H1 (cell line): ENCODE results near the gene HEXIM1. TPM values are rescaled to one million over a fixed set of nuclear protein-coding genes. Genes with fewer than 3 reads are reported as not detected.

Source experiments
- CTCF ChIA-PET: fragments of 300-600 bp; sonication (Branson Sonifier 250); formaldehyde crosslinking; loops from one replicate; lab custom pipeline; 2021; ENCODE audit not compliant: partially characterized antibody; lab: Charles Lee
- POLR2A ChIA-PET: fragments of 300-600 bp; sonication (Branson Sonifier 250); formaldehyde crosslinking; loops from one replicate; lab custom pipeline; 2021; ENCODE audit warnings: inconsistent platforms; ENCODE audit not compliant: partially characterized antibody; lab: Charles Lee
- DNase-seq, 2 experiments: peaks; one replicate each; pipeline versions ENCODE4 v3.0.0 to v3.0.0-alpha.2; 2010 to 2022; ENCODE audit warnings: low spot score in 2 of 2, low read depth in 1 of 2, mixed read lengths in 1 of 2
- FAIRE-seq: peaks from 2 replicates; lab custom pipeline; 2011; peaks lifted over from hg19 to GRCh38; lab: Jason Lieb, UNC
- H2AFZ ChIP-seq: 2 replicates; pipeline ENCODE4 v1.8.1; 2012; ENCODE audit warnings: low read length, inconsistent platforms
- H2AK5ac ChIP-seq: 2 replicates; pipeline ENCODE4 v1.6.1; 2013; ENCODE audit warnings: low read depth, low read length
- H2BK120ac ChIP-seq: replicated peaks from 2 replicates; pipeline ENCODE3; 2013; ENCODE audit warnings: low read depth, low read length, inconsistent platforms
- H2BK12ac ChIP-seq: 2 replicates; pipeline ENCODE4 v1.6.1; 2013; ENCODE audit warnings: low read depth, low read length
- H2BK15ac ChIP-seq: 2 replicates; pipeline ENCODE4 v1.6.1; 2013; ENCODE audit warnings: low read length
- H2BK20ac ChIP-seq: 2 replicates; pipeline ENCODE4 v1.6.1; 2013; ENCODE audit warnings: low read length
- H2BK5ac ChIP-seq: 2 replicates; pipeline ENCODE4 v1.6.1; 2013; ENCODE audit warnings: low read depth, low read length
- H3K14ac ChIP-seq: 2 replicates; pipeline ENCODE4 v1.6.1; 2013; ENCODE audit warnings: inconsistent platforms; ENCODE audit not compliant: insufficient read length
- H3K18ac ChIP-seq: 2 replicates; pipeline ENCODE4 v1.6.1; 2013; ENCODE audit warnings: low read length; ENCODE audit errors: extremely low read depth
- H3K23ac ChIP-seq: 2 replicates; pipeline ENCODE4 v1.6.1; 2013; ENCODE audit warnings: inconsistent platforms; ENCODE audit not compliant: insufficient read length
- H3K23me2 ChIP-seq: 2 replicates; pipeline ENCODE4 v1.6.1; 2013; ENCODE audit warnings: low read depth, low read length
- H3K27ac ChIP-seq: 2 replicates; pipeline ENCODE4 v1.6.1; 2011; ENCODE audit warnings: low read depth, low read length, inconsistent platforms
- H3K27me3 ChIP-seq, 4 experiments: replicated peaks in 1 of 4; 1 replicate in 1 of 4; 2 replicates in 3 of 4; pipeline versions ENCODE4 v1.6.1 to v1.8.1; 2011 to 2013; ENCODE audit warnings: low read length in 3 of 4, mild to moderate bottlenecking in 3 of 4, inconsistent platforms in 2 of 4, mixed read lengths in 2 of 4, moderate library complexity in 1 of 4; ENCODE audit not compliant: control insufficient read depth in 3 of 4, insufficient read depth in 3 of 4; ENCODE audit errors: extremely low read depth in 1 of 4
- H3K36me3 ChIP-seq, 4 experiments: 2 replicates each; pipeline versions ENCODE4 v1.6.1 to v1.8.1; 2011 to 2013; ENCODE audit warnings: mild to moderate bottlenecking in 4 of 4, low read length in 3 of 4, moderate library complexity in 2 of 4, control low read depth in 1 of 4, inconsistent platforms in 1 of 4; ENCODE audit not compliant: insufficient read depth in 4 of 4, control insufficient read depth in 2 of 4
- H3K4ac ChIP-seq: replicated peaks from 2 replicates; pipeline ENCODE3; 2013; ENCODE audit warnings: low read length, low read depth, mixed read lengths, inconsistent platforms; ENCODE audit not compliant: insufficient read length
- H3K4me1 ChIP-seq, 4 experiments: replicated peaks in 1 of 4; 1 replicate in 1 of 4; 2 replicates in 3 of 4; pipeline versions ENCODE4 v1.6.1 to v1.8.1; 2011 to 2013; ENCODE audit warnings: low read length in 3 of 4, inconsistent platforms in 2 of 4, mixed read lengths in 1 of 4; ENCODE audit not compliant: insufficient read depth in 4 of 4, control insufficient read depth in 3 of 4
- H3K4me2 ChIP-seq, 2 experiments: 2 replicates each; pipeline versions ENCODE4 v1.6.1 to v1.8.1; 2011 to 2013; ENCODE audit warnings: low read depth in 2 of 2, low read length in 2 of 2, control low read depth in 1 of 2, inconsistent platforms in 1 of 2, mild to moderate bottlenecking in 1 of 2; ENCODE audit not compliant: insufficient read depth in 1 of 2
- H3K4me3 ChIP-seq, 4 experiments: fragments of 200-600, 300-600 bp in 1 of 4; sonication (generic), shearing (Covaris generic), sonication (Bioruptor Twin) in 1 of 4; 2 replicates each; pipeline versions ENCODE4 v1.5.1 to v1.8.1; 2011 to 2016; ENCODE audit warnings: low read length in 4 of 4, low read depth in 3 of 4, control low read depth in 2 of 4, inconsistent platforms in 2 of 4, mild to moderate bottlenecking in 2 of 4, mixed read lengths in 1 of 4, moderate library complexity in 1 of 4; ENCODE audit not compliant: insufficient read depth in 2 of 4; ENCODE audit errors: extremely low read depth in 1 of 4
- H3K56ac ChIP-seq: replicated peaks from 2 replicates; pipeline ENCODE3; 2013; ENCODE audit warnings: low read depth, mild to moderate bottlenecking, mixed read lengths, low read length, inconsistent platforms; ENCODE audit not compliant: insufficient read length
- H3K79me1 ChIP-seq: 2 replicates; pipeline ENCODE4 v1.6.1; 2013; ENCODE audit warnings: low read depth, low read length, control low read depth
- H3K79me2 ChIP-seq, 2 experiments: 2 replicates each; pipeline versions ENCODE4 v1.6.1 to v1.8.1; 2012 to 2013; ENCODE audit warnings: low read length in 2 of 2, mild to moderate bottlenecking in 2 of 2, inconsistent platforms in 1 of 2; ENCODE audit not compliant: insufficient read depth in 2 of 2, control insufficient read depth in 1 of 2
- H3K9ac ChIP-seq, 4 experiments: replicated peaks in 1 of 4; 1 replicate in 1 of 4; 2 replicates in 3 of 4; pipeline versions ENCODE4 v1.6.1 to v1.8.1; 2011 to 2013; ENCODE audit warnings: low read depth in 3 of 4, low read length in 3 of 4, control low read depth in 2 of 4, mild to moderate bottlenecking in 2 of 4, moderate library complexity in 2 of 4, inconsistent platforms in 1 of 4; ENCODE audit errors: extremely low read depth in 1 of 4
- H3K9me3 ChIP-seq, 2 experiments: 2 replicates each; pipeline versions ENCODE4 v1.6.1 to v1.8.1; 2012 to 2013; ENCODE audit warnings: mild to moderate bottlenecking in 2 of 2, moderate library complexity in 2 of 2, control low read depth in 1 of 2, inconsistent platforms in 1 of 2, low read depth in 1 of 2, low read length in 1 of 2, mixed read lengths in 1 of 2; ENCODE audit not compliant: insufficient read depth in 2 of 2
- H4K20me1 ChIP-seq, 2 experiments: replicated peaks in 1 of 2; 2 replicates each; pipeline versions ENCODE3 to v1.8.1; 2011 to 2013; ENCODE audit warnings: inconsistent platforms in 2 of 2, low read length in 2 of 2, mild to moderate bottlenecking in 1 of 2; ENCODE audit not compliant: insufficient read depth in 2 of 2, control insufficient read depth in 1 of 2
- H4K5ac ChIP-seq: 2 replicates; pipeline ENCODE4 v1.6.1; 2013; ENCODE audit warnings: low read length, low read depth, mixed read lengths, inconsistent platforms; ENCODE audit not compliant: insufficient read length
- H4K8ac ChIP-seq: 2 replicates; pipeline ENCODE4 v1.8.0; 2013; ENCODE audit warnings: mild to moderate bottlenecking, moderate library complexity, low read length, inconsistent platforms; ENCODE audit not compliant: insufficient read depth; ENCODE audit errors: extremely low read depth
- H4K91ac ChIP-seq: replicated peaks from 2 replicates; pipeline ENCODE3; 2013; ENCODE audit warnings: low read length, mixed read lengths, inconsistent platforms; ENCODE audit not compliant: insufficient read length
- BACH1 ChIP-seq: IDR thresholded peaks from 2 replicates; pipeline ENCODE4 v1.6.1; 2012; ENCODE audit warnings: low read length, improper control_type of control experiment
- MAX ChIP-seq: IDR thresholded peaks from 2 replicates; pipeline ENCODE4 v1.6.1; 2012; ENCODE audit warnings: inconsistent platforms
- WGBS, 2 experiments: shearing (Covaris generic) in 1 of 2; methylation state at CpG; one replicate each; pipeline versions ENCODE4 v1.1.6 to v1.1.7; 2013 to 2015; ENCODE audit warnings: low lambda C conversion rate in 2 of 2, mixed read lengths in 2 of 2, inconsistent platforms in 1 of 2, low coverage in 1 of 2, missing lambda C conversion rate in 1 of 2; ENCODE audit not compliant: insufficient replicate concordance in 2 of 2, insufficient coverage in 1 of 2, insufficient read length in 1 of 2; ENCODE audit errors: extremely low coverage in 1 of 2, missing lambda C conversion rate in 1 of 2; 5-methylcytosine and 5-hydroxymethylcytosine counted together
- polyA plus RNA-seq, 7 experiments: library from polyadenylated mRNA; depleted of rRNA in 3 of 7; stranded (reverse) in 5 of 7; unstranded in 2 of 7; fragments of >200 nt in 5 of 7; fragments of 200-250 nt in 2 of 7; gene quantifications; 1 replicate in 5 of 7; 2 replicates in 1 of 7; 4 replicates in 1 of 7; pipeline versions ENCODE4 v1.2.1 to v1.2.3, GENCODE V29; 2011 to 2013; ENCODE audit warnings: missing spikeins in 2 of 7, mixed read lengths in 2 of 7
- total RNA-seq: library from RNA; stranded (reverse); fragmentation: NEBNext Ultra II Directional; extraction: Animal tissue kit (Norgen Biotek cat#: 25700); gene quantifications from 2 replicates; pipeline ENCODE4 v1.2.1, GENCODE V29; 2021

HEXIM1 gene
- total and polyA plus RNA-seq, 2 of the 8 experiments (the other 6 are each of a cell fraction or from before 2014, with no cell fraction given) = 9.1 to 38.3 TPM

DNA sequence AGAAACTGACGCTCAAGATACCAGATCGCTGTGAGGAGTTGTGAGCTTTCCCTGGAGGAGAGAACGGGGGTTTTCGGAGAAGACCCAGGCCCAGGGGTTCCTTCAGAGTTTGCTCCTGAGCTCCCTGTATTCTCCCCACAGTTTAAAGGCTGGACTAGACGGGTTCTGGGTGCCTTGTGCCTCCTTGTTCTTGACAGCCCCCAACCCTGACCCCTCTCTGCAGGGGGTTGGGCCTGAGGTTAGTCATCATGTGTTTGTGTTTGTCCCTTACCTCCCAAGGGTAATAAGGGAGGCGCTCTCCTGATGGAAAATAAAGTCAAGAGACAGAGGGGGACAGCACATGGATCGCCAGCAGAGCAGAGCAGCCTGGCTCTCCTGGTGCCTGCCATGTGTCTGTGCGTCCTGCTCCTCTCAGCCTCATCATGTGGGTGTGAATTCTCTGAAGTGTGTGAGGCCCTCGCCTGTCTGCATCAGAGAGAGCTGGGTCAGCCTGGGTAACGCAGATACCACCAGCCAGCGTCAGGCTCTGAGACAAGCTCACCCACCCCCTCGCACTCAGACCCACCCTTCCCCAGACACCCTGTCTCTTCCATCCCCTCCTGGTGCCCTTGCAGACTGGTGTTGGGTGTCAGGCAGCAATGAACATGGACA is 22.1 kb downstream of the HEXIM1 start:
- no peak overlapping the region for H3K4ac ChIP-seq
- H3K23ac ChIP-seq = no peak overlapping the region
- FAIRE-seq (no peak), DNase-seq (no peak)
- H3K9ac ChIP-seq = no peak overlapping the region
- ChIA-PET POLR2A (interaction anchor here (1.2 to 26.8 kb wide), 9 partner anchors 8 to 78 kb away, joined by 3 to 1076 read pairs (median 7); partner anchors contain the start of genes HEXIM1 and HEXIM2), CTCF (interaction anchor here (0.6 to 10.0 kb wide), 11 partner anchors 8 to 231 kb away, joined by 3 to 103 read pairs (median 5); partner anchors contain the start of genes ACBD4 and HEXIM1)
- no peak overlapping the region; a peak in 1 of 4 replicates for H3K4me2 ChIP-seq
- peaks cover 0 to 4% (median 2%) of the 10 kb centered on the region in 4 experiments; a peak in 1 of 8 replicates for H3K36me3 ChIP-seq
- no peaks in the 10 kb centered on the region; the same call in 1 of the 2 replicates for H3K23me2 ChIP-seq
- H3K79me2 ChIP-seq = no peaks in the 10 kb centered on the region
- no peaks in the 10 kb centered on the region for H3K27me3 ChIP-seq
- H4K8ac ChIP-seq = peak overlapping the region; percentile 37; the same call in 1 of the 2 replicates
- no peak overlapping the region for H3K4me3 ChIP-seq
- WGBS, 2 experiments = 86% methylated on average over 12 of the region's 12 CpGs; no CpG with 5 or more reads in 1 of the 2 experiments
- no peak overlapping the region for H3K56ac ChIP-seq
- H2AFZ ChIP-seq = no peak overlapping the region
- H2AK5ac ChIP-seq = peak overlapping the region; percentile 65
- H4K91ac ChIP-seq = peak overlapping the region; percentile 72
- no peak overlapping the region for H2BK120ac ChIP-seq
- peak overlapping the region; percentile 88 for H2BK20ac ChIP-seq
- no peak overlapping the region for H4K5ac ChIP-seq
- TF ChIP-seq MAX (peak; percentile 25; the same call in 1 of the 2 replicates), BACH1 (no peak)
- H3K4me1 ChIP-seq = peaks cover 5 to 29% (median 26%) of the 10 kb centered on the region in 4 experiments
- H2BK12ac ChIP-seq = peak overlapping the region; percentile 97
- H3K18ac ChIP-seq = no peak overlapping the region; the same call in 1 of the 2 replicates
- peak overlapping the region; percentile 64 for H3K27ac ChIP-seq
- no peaks in the 10 kb centered on the region for H4K20me1 ChIP-seq
- H2BK15ac ChIP-seq = peak overlapping the region; percentile 90
- H3K14ac ChIP-seq = no peak overlapping the region
- no peaks in the 10 kb centered on the region for H3K9me3 ChIP-seq
- no peaks in the 10 kb centered on the region for H3K79me1 ChIP-seq
- H2BK5ac ChIP-seq = peak overlapping the region; percentile 98
